HL-60/S4 treated with phorbol 12-myristate 13-acetate at 8.2 ng/mL for 4 days and 3 days (cell line): ENCODE results near the gene VWA8.

Source experiments
- in situ Hi-C: fragments of 300-500 bp; cut with MboI; formaldehyde crosslinking; loops from 2 replicates; pipeline ENCODE4 v1.15.0; 2022; ENCODE audit warnings: low sequenced_read_pairs

Gene VWA8

GRCh38 chr13:41960637-41961465 lies at the start of gene VWA8:
VWA8 (minus strand) TSS chr13:41961109; CDS start chr13:41961015, 94 bp downstream.
- in situ Hi-C loops: no loop called here

DNA sequence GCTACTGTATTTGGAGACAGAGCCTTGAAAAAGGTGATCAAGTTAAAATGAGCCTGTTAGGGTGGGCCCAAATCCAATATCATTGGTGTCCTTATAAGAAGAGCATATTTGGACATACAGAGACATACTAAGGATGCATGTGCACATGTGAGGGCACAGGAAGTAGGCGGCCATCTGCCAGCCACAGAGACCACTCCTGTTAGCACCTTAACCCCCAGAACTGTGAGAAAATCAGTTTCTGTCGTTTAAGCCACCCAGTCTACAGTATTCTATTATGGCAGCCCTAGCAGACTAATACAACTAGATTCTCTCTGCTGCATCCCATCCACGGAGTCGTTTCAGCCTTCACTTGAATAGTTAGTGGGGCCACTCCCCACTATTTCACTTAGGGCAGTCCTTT lies 48.1 kb upstream of the VWA8 start:
- in situ Hi-C loops: no loop called here

GRCh38 chr13:42007844-42008243 lies 46.9 kb upstream of the VWA8 start:
- in situ Hi-C loops: no loop called here

- in situ Hi-C loops: no loop called here
Measured at GRCh38 chr13:42002066-42002465, 41.2 kb upstream of the VWA8 start.

DNA sequence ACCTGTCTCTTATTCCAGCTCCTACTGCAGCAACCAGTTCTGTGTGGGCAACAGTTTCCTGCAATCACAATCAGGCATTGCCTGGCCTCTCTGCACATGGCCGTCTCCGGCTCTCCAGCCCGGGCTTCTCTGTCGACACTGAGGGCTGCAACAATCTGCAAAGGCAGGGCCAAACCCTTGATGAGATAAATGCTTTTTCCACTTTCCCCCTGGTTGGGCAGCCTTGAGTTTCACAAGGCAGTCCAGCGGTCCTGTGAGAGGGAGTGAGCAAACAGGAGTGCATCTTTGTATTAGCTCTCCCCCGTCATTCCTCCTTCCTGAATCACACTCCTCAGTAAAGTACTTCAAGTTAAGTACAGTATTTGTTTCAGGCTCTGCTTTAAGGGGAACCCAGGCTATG lies 40.7 kb upstream of the VWA8 start:
- in situ Hi-C loops: no loop called here

DNA sequence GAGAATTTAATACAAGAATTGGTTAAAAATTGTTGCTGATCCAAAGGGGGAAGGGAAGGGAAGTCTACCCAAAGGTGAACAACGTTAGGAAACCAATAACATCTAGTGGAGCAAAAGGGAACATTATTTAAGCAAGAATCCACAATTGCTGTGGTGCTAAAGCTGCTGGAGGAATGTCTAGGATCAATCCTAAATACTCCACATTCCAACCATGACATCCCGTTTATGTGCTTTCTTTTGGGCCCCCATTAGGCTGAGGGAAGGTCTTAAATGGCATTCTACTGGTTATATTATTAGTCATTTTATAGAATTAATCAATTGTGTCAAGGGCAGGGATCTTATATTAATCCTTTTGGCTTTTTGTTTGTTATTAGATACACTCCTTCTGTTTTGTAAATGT lies 39.9 kb upstream of the VWA8 start:
- in situ Hi-C loops: no loop called here

DNA sequence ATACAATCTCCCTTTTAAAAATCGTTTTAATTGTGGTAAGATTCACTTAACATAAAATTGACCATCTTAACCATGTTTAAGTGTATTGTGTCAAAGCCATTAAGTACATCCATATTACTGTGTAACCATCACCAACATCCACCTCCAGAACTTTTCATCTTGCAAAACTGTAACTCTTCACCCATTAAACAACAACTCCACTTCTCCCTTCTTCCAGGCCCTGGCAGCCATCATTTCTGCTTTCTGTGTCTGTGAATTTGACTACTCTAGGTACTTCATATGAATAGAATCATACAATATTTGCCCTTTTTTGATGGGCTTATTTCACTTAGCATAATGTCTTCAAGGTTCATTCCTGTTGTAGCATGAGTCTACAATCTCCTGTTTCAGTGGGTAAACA lies 36.5 kb upstream of the VWA8 start:
- in situ Hi-C loops: no loop called here

- in situ Hi-C loops: no loop called here
Measured at GRCh38 chr13:41995946-41996345, 35.0 kb upstream of the VWA8 start.

DNA sequence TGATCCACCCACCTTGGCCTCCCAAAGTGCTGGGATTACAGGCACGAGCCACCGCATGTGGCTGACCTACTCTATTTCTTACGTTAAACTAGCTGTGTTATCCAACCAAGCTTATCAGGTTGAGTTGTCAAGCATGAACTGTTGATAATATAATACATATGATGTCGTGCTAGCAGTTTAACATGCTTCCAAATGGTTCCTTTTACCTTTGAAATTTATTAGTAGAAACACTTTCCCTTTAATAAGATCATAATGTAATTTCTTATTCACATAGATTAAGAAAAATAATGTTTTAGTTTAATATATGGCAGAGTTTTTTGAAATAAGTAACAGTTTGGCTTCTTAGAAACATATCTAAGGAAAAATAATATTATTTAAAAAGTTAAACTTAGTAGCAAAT lies 34.4 kb upstream of the VWA8 start:
- in situ Hi-C loops: no loop called here

DNA sequence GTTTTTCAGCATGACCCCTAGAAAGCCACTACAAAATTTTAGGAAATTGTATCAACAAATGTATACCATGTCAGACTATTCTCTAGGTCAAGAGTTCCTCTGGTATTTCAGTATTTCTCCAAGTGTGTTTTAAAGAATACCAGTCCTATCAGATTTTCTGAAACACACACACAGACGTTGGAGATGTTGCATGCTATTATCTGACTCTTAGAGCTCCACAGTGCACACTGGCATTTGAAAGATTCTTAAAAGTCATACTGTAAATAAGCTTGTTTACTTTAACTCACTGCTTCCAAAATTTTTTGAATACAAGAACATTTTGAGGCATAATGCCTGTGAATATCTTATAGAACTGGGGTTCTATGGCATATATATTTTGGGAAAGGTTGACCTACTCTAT lies 33.8 kb upstream of the VWA8 start:
- in situ Hi-C loops: no loop called here

- in situ Hi-C loops: no loop called here
Measured at GRCh38 chr13:41991936-41992335, 31.0 kb upstream of the VWA8 start.

- in situ Hi-C loops: no loop called here
Measured at GRCh38 chr13:41988244-41988643, 27.3 kb upstream of the VWA8 start.

DNA sequence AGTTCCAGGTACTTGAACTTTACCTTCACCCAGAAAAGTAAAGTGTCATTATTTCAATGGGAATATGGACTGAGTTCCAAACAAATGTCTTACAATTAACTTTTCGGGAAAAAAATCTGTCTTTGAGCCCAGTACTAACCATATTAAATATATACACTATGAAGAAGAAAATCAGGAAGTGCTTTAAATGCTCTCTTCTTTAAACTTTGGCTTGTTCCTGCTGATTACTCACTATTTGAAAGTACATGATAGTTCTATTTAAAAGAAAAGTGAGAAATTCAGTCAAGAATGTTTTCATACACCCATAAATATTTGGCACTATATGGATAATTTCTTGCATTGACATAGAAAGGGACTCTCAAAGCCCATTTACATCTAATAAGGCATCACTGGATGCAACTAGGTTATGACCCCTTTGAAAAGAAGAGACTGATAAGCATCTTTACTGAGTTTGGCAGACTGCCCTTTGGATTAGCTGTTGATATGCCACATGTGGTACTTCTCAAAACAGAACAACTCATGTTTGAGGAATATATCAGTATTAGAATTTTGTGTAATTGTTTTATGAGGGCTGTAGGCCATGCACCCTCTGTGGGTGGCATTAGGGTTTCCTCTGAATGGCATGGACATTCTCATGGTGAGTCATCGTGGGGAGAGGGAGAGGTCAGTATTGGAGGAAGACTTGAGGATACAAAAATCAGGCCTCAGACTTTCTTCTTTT lies 25.0 kb upstream of the VWA8 start:
- in situ Hi-C loops: no loop called here

DNA sequence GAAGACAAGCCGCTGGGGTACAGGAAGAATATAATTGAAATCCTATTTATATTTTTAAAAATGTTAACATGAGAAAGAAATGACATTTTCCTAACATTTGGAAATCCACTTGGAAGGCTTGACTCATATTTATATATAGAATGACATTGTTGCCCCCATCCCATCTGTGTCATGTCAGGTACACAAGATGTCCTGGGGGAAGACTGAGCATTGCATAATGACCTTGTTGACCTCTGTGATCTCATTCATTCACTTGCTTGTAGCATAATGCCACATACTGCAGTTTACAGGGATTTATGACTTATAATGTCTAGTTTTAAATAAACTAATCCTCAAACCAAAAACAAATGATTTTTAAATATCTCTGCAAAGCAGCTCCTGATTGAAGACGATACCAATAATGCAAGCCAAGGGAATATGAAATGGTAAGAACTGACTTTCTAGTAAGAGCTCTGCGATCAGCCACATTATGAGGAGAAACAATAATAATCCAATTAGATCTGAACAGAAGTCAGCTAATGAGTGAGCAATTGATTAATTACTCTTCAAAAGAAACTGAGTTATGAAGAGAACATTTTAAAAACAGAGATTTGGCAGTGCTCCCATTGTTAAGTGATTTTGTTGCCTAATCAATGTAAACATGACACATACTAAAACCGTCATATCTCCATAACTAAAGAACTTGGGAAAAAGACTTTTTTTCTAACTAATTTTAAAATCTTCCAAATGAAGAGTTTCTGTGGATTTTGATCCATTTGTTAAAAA lies 21.2 kb upstream of the VWA8 start:
- in situ Hi-C loops: no loop called here

- in situ Hi-C loops: no loop called here
Measured at GRCh38 chr13:41978007-41978406, 17.1 kb upstream of the VWA8 start.

DNA sequence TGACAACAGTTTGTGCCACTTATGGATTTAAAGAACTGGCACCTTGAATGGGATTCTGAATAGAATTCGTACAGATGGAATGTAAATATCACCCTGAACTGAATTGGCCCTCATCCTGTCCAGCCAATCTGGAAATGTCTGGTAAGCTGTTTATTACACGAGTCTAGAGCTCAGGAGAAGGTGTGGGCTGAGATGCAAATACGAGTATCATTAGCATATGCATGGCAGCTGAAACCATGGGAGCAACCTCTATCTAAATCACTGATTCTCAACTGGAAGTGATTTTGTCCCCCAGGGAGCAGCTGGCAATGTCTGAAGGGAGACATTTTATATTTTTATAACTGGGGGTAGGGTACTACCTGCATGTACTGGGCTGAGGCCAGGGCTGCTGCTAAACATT lies 15.6 kb upstream of the VWA8 start:
- in situ Hi-C loops: no loop called here

GRCh38 chr13:41974262-41974900 lies 13.5 kb upstream of the VWA8 start:
- in situ Hi-C loops: no loop called here

GRCh38 chr13:41973247-41973741 lies 12.4 kb upstream of the VWA8 start:
- in situ Hi-C loops: no loop called here

DNA sequence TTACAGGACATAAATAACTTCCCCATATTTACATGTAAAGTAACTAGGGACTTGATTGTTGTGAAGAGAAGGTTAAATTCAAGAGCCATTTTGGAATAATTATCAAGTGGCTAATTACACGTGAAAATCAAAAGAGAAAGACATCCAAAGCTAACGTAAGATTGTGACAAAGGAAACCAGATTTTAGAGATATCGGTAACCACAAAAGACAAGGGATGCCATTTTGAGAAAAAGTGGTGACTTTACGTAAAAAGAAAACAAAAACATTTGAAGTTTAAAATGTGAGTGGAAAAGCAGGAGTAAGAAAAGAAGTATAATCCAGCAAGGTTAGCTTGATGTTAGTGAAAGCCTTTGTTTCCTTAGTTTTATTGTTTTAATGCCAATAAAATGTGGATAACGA lies 10.9 kb upstream of the VWA8 start:
- in situ Hi-C loops: no loop called here

GRCh38 chr13:41970918-41971317 lies 10.0 kb upstream of the VWA8 start:
- in situ Hi-C loops: no loop called here

- in situ Hi-C loops: no loop called here
Measured at GRCh38 chr13:41970022-41970421, 9.1 kb upstream of the VWA8 start.
